ENCODE data around the gene RABL3.
"Not testable (repeated sequence)": the region's sequence is repeated elsewhere in the genome, so short reads cannot be mapped to it uniquely, and the experiment has no call there.

The RABL3 gene

DNA sequence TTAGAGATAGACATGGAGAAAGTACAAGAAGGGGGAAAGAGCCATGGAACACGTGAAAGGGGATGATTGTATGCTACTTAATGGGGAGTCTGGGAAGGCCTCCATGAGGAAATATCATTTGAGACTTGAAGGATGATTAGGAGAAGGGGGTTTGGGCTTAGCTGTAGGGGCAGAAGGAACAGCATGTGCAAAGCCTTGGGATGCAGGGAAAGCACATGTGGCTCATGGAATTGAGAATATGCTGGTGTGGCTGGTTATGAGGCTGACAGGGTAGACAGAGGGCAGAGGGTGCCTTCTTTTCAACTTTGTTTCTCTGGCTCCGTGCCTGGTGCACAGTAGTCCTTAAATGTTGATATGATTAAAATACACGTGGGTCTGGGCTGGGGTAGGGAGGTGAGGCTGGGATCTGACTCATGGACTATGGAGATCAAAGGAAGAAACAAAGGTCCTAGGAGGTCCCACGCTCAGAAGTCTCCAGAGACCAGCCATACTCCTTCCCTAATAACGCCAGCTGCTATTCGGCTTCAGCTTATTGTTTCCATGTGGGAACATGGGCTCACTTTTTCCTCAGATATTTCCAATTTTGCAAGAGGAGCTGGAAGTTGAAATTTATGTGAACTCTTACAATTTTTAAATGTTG lies 1.4 kb upstream of the RABL3 start:
- no peak for DNase-seq

DNA sequence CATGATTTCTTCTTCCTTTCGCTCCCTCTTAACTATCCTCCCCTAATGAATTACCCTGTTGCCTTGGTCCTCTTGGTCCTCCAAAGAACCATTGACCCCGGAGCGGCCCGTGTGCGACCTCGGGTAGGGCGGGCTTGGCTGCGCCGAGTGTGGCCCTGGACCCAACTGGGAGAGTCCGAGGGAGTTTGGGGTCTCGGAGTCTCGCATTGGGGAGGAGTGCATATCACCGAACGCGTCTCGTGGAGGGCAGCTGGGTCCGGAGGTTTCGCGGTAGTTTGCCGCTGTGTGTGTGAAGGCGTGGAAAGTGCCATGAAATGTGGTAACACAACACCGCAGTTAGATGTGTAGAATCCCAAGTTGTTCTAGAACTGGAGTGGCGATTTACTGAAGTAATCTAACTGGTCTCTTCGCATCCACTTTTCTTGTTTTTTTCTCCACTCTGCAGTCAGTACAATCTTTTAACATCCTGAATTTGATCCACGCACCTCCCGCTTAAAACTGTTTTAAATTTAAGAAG lies 591 bp upstream of the RABL3 start:
- peak; percentile 4 to 11 for DNase-seq

DNA sequence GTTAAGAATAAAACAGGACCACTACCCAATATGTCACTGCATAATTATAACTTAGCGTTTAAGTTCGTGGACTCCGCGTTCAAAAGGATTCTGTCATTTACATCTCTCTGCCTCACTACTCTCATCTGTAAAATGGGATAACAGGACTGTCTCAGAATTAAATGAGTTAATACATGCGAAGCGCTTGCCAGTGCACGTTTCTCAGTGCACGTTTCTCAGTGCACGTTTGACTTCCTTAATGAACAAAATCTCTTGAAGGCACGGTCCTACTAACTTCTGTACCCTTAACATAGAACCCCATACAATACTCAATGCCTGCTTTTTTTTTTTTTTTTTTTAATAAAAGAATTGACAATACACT lies 499 bp downstream of the RABL3 start:
- DNase-seq: no peak

DNA sequence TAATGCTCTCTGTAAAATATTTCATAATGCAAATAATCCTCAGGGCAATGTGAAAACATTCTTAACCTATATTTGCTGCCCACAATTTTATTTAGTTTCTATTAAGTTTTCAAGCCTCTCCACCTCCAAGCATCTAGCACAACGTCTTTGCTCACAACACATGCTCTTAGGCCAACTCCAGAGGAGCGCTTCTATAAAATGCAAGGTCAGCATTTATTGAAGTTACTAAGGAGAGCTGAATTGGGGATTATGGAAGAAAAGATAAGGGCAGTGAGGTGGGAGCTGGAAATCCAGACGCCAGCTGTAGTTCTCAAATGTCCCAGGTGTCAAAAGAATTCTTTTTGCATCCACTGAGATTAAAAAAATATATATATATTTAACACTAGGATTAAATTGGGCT lies 996 bp downstream of the RABL3 start:
- no peak for DNase-seq

DNA sequence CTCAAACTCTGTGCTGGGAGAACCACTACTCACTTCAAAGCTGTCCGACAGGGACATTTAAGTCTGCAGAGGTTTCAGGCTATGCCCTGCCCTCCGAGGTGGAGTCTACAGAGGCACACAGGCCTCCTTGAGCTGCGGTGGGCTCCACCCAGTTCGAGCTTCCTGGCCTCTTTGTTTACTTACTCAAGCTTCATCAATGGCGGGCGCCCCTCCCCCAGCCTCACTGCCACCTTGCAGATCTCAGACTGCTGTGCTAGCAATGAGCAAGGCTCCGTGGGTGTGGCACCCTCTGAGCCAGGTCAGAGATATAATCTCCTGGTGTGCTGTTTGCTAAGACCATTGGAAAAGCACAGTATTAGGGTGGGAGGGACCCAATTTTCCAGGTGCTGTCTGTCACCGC lies 4.3 kb downstream of the RABL3 start:
- not testable (repeated sequence) for DNase-seq

DNA sequence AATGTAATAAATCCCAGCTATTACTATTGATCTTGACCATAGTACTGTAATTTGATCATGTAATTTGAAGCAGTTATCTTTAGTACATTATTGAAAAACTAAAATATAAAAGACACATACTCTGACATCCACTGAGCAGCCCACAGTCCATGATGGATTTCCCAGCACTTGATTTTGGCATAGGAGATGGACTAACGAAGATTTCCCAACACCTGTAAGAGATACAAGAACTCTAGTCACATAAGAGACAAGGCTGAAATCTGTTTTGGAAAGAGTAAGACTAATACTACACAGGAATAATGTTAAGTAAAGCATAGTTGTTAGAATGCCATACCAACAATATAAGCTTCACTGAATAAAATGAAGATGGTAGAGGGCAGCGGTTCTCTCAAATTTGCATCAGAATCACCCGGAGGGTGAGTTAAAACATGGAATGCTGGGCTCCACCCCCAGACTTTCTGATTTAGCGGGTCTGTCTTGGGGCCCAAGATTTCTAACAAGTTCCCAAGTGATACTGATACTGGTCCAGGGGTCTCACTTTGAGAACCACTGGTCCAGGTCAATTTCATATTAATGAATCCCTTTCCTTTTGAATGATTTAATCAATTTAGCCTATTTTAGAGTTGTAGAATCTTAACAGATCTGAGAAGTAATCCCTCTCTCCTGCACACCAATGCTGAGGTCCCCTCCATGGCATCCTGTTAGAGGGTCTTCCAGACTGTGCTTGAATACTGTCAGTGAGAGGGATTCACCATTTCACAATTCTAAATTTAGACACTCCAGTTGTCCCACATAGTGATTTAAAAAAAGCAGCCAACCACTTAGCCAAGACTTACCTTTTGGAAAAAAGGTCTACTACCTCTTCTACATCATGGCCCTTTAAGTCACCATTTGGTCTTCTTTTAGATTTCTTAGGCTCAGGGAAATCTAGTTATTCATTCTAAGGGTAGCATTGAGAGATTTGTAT lies 11.5 kb downstream of the RABL3 start:
- DNase-seq: no peak

DNA sequence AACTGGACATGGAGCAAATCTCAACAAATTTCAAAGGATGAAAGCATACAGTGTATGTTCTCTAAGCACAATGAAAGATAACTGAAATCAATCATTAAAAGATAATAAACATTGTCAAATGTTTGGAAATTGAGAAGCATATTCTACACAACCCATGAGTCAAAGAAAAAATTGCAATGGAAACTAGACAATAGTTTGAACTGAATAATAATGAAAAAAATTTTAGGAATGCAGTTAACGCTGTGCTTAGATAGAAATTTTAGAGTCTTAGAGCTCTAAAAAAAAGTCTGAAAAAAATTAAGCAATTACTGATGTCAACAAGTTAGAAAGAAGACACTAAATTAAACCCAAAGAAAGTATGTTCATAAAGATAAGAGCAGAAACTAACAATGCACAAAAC lies 15.5 kb downstream of the RABL3 start:
- DNase-seq: no peak

DNA sequence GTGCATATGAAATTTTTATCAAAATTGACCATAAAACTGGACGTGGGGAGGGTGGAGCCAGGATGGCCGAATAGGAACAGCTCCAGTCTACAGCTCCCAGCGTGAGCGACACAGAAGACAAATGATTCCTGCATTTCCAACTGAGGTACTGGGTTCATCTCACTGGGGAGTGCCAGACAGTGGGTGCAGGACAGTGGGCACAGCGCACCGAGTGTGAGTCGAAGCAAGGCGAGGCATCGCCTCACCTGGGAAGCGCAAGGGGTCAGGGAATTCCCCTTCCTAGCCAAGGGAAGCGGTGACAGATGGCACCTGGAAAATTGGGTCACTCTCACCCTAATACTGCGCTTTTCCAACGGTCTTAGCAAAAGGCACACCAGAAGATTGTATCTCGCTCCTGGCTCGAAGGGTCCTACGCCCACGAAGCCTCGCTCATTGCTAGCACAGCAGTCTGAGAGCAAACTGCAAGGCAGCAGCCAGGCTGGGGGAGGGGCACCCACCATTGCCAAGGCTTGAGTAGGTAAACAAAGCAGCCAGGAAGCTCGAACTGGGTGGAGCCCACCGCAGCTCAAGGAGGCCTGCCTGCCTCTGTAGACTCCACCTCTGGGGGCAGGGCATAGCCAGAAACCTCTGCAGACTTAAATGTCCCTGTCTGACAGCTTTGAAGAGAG lies 23.0 kb downstream of the RABL3 start:
- peak; percentile 50 to 55 for DNase-seq

DNA sequence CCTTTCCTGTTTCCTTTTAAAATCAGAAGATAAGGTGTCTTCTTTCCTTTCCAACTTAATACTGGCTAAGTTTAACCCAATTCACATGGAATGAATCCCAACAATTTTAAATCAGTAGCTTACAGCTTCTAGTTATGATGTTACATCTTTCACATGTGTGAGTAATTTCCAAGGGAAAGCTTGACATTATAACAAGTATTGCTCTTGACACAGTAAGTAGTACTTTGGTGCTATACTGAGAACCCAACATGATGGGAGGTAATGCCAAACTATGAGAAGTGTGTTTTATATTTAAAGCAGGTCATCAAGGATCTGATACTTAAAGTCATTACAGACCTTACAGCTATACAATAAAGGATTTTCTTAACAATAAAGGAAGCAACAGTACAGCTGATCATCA lies 29.1 kb downstream of the RABL3 start:
- no peak for DNase-seq

DNA sequence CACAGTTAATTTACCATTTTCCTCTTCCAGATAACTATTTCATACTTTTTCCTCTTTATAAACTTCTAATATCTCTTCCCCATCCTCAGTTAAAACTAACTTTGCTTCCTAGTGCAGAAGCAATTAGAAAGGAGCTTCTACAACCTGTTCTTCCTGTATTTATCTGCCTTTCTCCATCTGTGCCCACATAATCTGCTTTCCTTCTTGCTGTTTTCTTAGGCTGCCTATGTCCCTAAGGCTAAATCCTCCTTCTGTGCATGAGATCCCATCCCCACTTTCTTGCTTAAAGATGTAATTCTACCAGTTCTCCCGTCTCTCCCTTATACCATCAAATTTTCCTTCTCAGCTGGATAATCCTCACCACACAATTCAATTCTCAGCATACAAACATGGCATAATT lies 31.9 kb downstream of the RABL3 start:
- DNase-seq: no peak

DNA sequence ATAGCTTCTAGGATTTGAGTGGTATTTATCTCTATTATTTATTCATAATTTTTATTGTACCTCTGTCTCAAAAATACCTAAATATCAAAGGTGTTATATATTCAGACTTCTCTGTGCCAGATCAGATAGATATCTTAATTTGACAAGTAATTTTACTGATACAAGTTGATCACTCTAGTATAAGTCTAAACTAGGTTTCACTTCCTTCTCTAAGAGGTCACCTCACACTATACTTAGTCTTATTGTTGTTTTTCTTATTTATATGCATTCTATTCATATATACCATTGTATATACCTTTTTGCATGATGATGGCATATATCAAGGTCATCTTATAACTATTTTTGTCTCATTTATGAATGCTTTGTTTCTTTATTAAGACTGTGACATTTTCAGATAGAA lies 33.9 kb downstream of the RABL3 start:
- DNase-seq: no peak

DNA sequence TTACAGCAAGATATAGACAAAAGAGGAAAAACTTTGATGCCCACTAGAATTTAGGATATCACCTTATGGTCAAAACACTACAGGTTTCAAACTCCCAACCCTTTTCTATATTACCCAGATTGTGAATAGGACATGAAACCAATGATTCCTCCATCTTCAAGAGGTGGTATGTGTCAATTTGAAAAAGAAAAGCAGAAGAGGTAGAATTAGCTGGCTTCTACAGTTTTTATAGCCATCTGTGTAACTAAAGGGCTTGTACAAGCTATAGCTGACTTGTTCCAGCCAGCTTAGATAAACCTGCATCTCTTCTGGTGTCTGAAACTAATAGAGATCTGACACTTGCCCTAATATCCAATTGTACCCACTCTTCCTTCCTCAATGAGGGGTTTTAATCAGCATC lies 35.4 kb downstream of the RABL3 start:
- DNase-seq: no peak

DNA sequence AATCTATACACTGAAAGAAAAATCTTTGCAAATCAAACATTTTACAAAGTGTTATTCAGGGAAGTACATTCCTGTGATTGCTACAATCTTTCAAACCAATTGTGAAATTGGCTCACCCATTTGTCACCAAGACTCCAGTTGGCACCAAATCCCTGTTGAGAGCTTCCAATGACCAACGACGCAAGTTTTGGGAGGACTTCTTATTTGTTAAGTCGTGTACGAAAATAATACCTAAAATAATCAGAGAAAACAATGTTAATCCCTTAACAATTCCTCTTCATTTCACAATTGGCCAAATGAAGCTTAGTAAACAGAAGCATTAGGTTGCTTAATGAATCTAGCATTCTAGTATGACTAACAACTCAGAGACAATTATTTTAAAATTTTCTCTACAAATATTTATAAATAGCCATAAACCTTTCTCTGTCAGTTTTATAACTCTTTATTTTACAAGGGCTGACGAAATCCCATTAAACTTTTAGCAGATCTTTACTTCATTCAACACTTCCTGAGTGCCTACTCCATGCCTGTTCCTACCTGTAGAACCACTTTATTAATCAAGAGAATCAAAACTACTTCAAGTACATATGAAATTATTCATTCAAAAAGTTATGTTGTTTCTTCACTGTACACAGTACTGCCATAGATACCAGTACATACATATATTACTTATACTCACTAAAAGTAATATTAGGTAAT lies 36.3 kb downstream of the RABL3 start:
- no peak for DNase-seq

DNA sequence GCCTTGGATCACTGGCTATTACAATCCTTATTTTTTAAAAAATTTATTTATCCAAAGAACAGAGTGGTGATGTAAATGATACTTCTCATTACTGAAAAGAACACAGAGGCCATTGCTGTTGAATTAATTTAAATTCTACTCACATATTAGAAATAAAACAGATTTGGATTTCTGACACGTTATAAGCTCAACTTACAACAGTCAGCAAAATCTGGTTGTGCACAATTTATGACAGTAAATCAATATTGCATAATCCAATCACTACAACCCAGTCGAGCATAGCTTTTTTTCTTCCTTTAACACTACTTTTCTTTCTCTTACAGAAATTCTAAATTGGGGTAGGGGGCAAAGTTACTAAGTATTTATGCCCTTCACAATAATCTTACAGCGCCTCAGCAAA lies 43.0 kb downstream of the RABL3 start:
- no peak for DNase-seq

DNA sequence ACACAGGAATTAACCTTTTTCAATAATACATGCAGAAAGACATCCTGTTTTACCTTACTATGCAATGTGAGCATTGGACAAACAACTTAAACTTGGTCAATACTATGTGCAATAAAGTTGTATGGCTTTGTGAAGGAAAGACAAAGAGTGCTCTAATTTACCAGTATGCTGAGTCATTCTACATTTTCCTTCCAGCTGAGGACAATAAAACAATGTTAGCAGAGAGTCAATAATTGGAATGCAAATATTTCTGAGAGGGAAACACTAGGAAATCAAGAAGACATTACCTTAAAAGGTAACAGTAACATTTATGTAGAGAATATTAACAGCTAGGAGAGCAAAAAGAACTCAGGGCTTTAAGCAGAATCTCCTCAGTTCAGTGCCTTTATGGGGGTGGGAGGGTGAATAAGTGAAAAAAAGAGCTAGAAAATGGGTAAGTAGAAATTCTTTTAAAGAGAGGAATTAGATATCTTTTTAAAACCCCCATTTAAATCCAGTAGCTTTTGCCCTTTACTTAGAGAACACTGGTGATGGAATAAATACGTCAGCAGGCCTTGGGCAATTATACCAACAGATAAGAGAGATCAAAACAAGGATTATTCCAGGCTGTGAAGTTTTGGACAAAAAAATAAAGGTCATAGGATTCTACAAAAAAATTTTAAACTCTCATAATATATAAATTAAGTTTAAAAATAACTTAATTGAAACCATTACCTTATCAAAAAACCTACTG lies 48.7 kb downstream of the RABL3 start:
- DNase-seq: no peak

DNA sequence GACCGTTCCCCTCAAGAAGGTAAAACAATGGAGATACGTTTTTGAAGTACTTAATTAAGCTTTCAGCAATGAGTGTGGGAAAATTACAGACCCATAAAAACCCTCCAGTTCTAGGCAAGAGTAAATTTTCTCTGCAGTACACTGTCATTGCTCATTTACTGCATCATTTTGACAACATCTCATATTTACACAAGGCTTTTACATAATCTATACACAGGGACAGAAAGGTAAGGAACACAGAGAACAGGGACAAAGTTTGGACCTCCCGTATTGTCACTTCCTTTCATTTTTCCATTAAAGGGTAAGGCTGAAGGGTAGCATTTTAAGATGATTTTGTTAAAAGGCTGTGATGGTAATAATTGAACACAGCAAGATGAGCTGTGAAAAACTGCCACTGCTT lies 52.9 kb downstream of the RABL3 start:
- no peak for DNase-seq

DNA sequence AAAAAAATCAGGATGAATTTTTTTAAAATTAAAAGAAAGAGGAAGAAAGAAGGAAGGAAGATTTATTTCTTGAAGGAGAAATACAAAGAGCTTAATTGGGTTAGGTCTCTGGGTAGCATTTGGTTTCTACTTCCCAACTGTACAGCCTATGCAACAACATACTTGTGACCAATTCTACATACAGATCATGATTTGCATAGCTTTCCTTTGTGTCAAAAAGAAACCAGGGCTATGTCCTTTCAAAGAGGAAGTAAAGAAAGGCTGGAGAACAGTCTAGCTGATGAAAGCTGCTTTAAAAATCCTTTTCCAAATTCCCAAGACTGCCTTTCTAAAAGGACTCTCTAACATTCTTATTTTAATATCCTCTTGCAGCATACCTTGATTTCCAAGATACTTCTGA lies 54.2 kb downstream of the RABL3 start:
- no peak for DNase-seq

DNA sequence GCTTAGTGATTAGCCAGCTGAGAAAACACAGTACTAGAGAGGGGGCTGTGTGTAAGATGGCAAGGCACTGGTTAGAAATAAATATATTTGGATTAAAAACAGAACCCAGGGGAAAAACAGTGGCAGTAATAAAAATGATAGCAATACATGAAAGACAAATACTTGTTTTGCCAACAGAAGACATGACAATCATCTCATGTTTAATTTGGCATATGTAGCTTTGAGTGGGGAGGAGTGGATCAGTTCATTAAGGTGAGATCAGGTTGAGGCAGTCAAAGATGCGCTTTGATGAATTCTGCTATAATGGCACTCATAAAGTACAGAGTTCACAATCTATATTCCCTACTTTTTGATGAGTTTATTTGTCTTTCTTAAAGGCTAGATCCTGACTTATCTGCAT lies 56.9 kb downstream of the RABL3 start:
- DNase-seq: no peak

DNA sequence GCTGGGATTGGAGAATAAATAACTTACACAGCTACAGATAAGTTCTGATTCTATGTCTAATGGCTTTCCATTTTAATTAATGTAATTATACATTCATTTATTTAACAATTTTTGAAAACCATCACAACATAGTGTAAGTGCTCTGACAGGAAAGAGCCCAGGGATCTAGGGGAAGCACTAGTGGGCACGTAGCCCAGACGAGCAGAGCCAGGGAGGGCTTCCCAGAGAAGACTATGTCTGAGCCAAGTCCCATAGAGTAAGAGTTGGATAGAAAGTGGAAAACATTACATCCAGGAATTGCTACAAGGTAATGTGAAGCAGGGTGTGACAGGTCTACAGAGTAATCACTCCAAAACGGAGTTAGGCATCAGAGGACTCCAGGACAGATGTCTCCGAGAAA lies 57.4 kb downstream of the RABL3 start:
- DNase-seq: no peak

DNA sequence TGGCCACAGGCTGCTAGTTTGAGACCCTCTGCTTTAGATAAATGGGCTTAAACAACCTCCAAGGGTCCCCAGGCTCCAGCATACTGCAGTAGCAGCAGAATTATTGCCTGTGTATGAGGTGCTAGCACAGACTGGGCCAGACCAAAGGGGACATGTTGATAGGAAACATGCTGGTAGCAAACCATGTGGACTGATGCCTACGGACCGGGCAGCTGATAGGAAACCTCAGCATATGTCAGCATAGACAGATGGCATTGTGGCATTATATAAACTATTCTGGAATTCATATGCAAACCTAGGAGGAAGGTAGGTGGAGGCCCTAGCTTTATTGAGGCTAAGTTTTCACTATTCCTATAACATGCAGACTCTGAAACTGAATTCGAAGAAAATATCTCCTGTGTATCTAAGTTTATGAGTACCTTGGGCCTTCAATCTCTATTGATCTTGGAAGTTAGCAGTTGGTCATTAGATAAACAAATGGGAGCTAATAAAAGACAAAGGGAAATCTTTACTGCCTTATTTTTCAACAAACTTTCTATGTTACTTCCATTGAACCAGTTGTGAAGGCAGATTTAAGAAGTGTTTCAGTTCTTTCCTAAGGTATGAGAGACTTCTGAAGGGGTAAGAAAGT lies 58.5 kb downstream of the RABL3 start:
- no peak for DNase-seq

DNA sequence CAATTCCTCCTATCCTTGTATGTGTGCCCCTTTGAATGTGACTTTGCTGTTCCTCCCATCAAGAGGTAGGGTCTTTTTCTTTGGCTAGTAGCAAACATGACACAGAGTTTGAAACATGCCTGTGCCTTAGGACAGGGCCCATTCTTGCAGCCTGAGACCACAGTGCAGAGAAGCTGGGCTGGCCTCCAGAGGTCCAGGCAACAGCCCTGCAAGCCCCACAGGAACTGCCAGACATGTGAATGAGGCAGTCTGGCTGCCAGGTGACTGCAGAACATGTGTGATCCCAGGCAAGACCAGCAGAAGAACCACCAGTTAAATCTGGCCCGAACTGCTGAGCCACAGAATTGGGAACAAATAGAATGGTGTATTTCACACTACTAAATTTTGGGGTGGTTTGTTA lies 59.1 kb downstream of the RABL3 start:
- DNase-seq: no peak

DNA sequence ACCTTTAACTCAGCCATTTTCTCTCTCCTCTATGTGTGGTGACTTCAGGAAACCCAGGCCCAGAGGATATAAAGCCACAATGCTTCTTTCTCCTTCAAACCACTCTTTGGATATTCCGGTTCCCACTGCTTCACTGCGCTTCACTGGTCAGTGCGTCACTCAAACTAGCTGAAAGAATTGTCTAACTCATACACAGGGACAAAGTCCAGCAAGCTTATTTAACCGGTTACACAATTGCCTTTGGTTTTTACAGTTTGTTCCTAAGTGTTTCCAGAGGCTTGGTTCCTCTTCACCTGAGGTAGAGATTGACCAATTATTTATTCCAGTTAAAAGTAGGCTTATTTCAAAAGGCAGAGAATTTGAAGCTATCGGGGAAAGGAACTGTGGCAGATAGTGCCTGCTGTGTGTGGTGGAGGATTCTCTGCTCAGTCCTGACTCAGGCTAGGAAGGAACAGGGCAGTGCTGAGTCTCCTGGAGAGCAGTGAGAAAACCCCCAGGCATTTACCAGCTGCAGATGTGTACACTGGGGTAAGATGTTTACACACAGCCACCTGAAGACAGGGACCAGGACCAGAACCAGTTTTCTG lies 60.1 kb downstream of the RABL3 start, which contains the start of gene HGD:
HGD (minus strand) TSS at position 145 of the 587 bp plus-strand sequence; CDS start at position 17, 128 bp downstream.
- no peak for DNase-seq
